NCI-H748 treated with DMSO at 0.1 percent for 48 hours (cell line): ENCODE data around the gene UBXN10.

Experiments
- DNase-seq: peaks from one replicate; lab custom pipeline; 2025; lab: John Stamatoyannopoulos, UW

UBXN10 gene, protein sequence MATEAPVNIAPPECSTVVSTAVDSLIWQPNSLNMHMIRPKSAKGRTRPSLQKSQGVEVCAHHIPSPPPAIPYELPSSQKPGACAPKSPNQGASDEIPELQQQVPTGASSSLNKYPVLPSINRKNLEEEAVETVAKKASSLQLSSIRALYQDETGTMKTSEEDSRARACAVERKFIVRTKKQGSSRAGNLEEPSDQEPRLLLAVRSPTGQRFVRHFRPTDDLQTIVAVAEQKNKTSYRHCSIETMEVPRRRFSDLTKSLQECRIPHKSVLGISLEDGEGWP

GRCh38 chr1:20185834-20186782, at the start of gene UBXN10, which contains the start of gene PLA2G2C:
Gene UBXN10, plus strand, starts transcription at chr1:20186096. Its CDS starts 4,466 bp downstream, at chr1:20190562.
Gene PLA2G2C, minus strand, starts transcription at chr1:20186518. Its CDS starts 9,155 bp downstream, at chr1:20177363.
- no peak for DNase-seq

DNA sequence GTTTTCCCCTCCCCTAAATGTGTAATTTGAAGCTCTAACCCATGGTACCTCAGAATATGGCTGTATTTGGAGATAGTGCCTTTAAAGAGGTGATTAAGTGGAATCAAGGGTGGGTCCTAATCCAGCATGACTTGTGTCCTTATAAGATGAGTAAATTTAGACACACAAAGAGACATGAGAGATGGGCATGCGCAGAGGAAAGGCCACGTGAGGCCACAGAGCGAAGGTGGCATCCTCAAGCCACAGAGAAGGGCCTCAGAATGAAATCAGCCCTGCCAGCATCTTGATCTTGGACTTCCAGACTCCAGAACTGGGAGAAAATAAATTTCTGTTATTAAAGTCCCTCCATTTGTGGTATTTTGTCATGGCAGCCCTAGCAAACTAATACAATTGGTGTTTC, 49.6 kb upstream of the UBXN10 start:
- no peak for DNase-seq

DNA sequence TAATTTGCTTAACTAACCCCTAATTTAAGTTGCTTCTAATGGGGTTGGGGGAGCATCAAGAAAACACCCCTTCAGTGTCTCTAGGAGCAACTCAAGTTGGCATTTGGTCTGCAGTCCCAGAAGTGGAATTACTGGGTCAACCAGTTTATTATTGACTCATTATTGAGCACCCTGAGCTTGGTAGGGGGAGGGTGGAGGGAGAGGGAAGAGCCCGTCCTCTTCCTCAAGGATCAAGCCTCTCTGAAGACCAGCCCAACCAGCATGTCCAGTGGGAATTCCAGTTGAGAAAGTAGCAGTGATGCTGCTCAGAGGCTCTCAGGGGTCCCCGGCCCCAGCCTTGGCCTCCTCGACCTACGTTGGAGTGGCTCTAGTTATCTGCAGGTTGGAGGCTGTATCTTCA, 48.8 kb upstream of the UBXN10 start:
- no peak for DNase-seq

DNA sequence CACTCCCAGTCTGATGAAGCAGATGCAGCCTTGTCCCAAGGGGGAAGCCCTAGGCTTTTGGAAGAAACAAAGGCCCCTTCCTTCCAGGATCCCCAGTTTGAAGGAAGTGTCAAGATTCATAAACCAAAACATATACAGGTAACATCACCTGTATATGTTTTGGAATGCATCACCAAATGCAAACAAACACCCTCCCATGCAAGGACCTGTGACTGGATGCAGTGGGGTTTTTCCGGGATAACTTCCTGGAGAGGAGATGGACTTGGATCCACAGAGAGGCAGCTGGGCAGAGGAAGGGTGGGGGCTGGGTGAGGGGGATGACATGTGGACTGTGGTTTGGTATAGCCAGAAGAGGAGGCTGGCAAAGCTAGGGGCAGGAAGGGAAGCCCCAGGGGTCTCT, 48.3 kb upstream of the UBXN10 start:
- DNase-seq = no peak

DNA sequence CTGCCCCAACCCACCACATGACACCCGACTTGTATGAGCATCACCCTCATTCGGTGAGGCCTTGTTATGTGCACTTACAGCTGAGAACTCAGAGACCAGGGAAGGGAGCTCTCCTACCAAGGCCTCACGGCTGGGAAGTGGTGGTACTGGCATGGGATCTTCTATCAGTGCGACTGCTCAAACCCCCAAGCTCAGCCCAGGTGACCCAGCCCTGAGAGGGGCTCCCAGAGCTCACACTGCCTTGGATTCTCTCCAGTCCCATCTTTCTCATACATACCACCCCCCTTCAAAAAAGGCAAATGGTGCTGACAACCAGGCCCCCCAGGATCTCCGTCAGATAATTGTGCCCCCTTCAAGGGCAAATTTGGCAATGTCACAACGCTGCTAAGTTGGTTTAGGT, 47.5 kb upstream of the UBXN10 start:
- no peak for DNase-seq

GRCh38 chr1:20138961-20139550, 46.8 kb upstream of the UBXN10 start, which contains the start of gene PLA2G2F:
Gene PLA2G2F, plus strand, starts transcription at chr1:20139323. Its CDS starts 105 bp downstream, at chr1:20139428.
- DNase-seq = no peak

DNA sequence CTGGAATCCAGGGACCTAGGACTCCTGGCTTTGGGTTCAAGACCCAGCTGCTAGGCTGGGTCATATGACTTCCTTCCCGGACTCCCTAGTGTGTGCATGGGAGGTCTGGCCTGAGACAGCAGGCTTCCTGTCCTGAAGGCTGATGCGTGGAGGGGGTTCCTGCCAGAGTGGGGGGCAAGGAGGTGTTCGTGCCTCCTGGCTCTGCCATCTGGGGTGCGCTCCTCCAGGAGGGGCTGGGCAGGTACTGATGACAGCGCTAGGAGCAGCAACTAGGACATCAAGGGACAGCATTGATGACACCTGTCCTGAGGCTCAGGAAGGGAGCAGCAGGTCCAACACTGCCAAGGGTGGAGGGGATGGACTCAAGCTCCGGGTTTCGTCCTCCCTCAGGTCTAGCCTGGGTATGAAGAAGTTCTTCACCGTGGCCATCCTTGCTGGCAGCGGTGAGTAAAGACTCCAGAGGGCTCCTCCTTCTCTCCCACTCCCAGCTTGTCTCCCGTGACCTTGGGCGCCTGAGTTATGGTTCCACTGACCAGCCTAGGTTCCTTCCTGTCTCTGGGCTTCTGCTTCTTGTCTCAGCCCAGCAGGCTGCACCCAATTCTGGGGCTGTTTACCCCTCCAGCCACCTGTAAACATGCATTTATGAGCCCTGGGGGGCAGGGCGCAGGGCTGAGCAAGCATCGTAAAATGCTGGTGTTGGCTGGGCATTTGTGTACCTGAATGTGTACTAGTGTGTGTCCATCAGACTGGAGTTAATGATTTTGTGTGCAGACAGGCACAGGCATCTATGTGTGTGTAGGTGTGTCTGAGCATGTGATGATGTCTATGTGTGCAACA, 45.9 kb upstream of the UBXN10 start:
- DNase-seq = no peak

- DNase-seq = no peak
Observed at GRCh38 chr1:20141001-20141400, 44.9 kb upstream of the UBXN10 start.

DNA sequence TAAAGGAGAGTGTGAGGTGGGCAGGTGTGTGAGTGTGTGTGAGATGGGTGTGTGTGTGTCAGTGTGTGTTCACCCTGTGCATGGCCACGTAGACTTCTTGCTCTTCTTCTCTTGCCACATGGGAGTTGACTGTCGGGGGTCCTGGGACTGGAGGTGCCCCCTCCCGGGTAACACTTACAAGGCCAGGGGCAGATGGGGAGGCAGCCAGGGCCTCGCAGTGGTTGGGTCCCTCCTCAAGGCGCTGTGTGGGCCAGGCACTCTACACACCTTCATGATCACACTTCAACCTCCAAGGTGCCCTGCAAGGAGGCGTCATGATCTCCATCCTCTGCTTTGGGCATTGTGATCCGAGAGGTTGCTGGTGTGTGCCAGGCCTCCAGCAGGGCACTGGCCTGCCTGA, 44.4 kb upstream of the UBXN10 start:
- no peak for DNase-seq

- DNase-seq = no peak
Observed at GRCh38 chr1:20142001-20142710, 43.7 kb upstream of the UBXN10 start.

- DNase-seq = no peak
Observed at GRCh38 chr1:20143318-20143717, 42.6 kb upstream of the UBXN10 start.

DNA sequence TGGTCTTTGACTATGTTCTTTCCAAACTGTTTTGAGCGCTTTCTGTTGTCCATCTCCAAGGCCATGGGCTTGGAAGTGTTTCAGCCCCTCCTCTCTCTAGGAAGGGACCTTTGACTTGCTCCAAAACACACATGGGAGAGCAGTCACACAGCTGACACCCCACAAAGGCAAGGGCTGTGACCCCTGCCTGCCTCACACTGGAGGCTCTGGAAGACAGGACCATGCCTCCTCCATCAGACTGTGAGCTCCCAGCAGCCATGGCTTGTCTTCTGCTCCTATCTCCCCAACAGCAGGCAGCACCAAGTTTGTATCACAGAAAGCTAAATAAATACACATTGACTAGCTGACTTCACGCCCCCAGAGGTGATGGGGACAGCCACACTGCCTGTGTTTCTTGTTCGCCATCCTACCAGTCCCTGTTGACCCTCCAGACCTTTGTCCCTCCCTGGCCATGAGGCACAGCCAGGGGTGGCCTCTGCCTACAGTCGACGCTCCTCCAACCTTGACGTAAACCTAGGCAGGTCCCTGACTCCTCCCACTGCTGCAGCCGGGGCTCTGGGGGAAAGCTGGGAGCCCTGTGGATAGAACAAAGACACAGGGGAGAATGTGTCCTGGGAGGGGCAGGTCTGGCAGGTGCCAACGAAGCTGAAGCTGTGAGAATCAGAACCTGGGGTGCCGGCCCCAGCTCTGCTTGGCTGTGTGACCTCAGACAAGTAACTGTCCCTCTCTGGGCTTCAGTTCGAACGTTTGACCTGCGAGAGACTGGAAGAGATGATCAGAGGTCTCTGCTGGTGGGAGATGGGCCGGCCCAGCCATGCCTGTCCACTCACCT, 41.9 kb upstream of the UBXN10 start:
- no peak for DNase-seq

GRCh38 chr1:20147846-20148570, 37.9 kb upstream of the UBXN10 start:
- no peak for DNase-seq

DNA sequence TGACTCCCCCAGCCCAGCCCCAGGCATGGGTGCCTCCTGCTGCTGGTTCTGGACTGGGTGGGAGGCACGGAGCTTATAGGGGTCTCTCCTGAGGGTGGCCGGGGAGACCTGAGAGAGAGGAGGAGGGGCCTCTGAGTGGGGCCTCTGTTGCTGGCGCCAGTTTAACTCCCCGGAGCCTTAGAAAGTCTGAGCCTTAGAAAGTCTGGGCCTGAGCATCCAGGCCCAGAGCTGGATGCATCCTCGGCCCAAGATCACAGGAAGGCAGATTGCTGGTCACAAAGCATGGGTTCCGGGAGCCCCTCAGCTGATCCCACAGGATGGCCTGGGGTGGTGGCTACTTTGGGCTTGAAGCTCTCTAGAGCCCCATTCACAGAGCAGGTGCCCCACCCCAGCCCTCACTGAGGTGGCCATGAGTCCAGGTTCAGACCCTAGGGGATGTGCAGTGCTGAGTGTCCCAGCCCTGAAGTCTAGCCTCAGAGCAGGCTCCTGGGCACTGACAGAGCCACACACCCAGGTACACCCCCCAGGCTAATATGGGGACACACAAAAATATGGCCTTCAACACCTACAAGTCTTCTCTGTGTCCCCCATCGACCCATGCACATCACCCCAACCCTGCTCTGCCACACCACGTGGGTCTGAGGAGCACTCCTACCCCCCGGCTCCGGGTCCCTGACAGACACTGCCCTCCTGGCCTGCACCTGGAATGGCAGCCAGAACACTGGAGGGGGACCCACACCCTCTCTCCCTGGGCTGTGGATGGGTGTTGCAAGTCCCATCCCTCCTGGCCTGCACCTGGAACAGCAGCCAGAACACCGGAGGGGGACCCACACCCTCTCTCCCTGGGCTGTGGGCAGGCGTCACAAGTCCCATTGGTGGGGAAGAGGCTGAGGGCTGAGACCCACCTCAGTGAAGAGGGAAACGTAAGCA, 37.1 kb upstream of the UBXN10 start:
- no peak for DNase-seq

- DNase-seq = no peak
Observed at GRCh38 chr1:20149601-20150325, 36.1 kb upstream of the UBXN10 start.

- no peak for DNase-seq
Observed at GRCh38 chr1:20150326-20150705, 35.6 kb upstream of the UBXN10 start.

DNA sequence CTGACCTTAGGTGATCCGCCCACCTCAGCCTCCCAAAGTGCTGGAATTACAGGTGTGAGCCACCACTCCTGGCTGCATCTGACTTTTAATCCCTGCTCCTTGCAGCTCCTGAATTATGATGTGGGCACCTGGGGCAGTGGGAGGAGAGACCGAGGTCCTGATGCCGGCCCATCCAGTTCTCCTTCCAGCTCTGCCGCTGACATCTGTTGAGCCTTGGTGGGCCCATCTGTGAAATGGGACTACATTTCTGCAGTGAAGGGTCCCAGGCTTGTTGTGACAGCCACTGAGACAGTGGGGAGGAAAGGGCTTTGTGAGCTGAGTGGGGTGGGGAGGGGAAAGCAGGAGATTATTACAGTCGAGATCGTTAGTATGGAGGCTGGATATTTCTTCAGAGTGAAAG, 34.9 kb upstream of the UBXN10 start:
- DNase-seq = no peak
